GM12874 (cell line): ENCODE measurements around the gene FOSL2.

ENCODE experiments used
- CTCF ChIP-seq: IDR thresholded peaks from 2 replicates; pipeline ENCODE4 v1.5.1; 2011; ENCODE audit warnings: low read depth, mild to moderate bottlenecking, control low read depth, low read length, moderate library complexity; ENCODE audit not compliant: insufficient read depth

The FOSL2 gene

GRCh38 chr2:28377984-28378678 lies 14.5 kb upstream of the FOSL2 start:
- TF ChIP-seq CTCF: no peak

GRCh38 chr2:28378679-28379584 lies 13.7 kb upstream of the FOSL2 start:
- no peak for TF ChIP-seq CTCF

- no peak for TF ChIP-seq CTCF
Observed at GRCh38 chr2:28380219-28380618, 12.4 kb upstream of the FOSL2 start.

GRCh38 chr2:28381225-28382180 lies 11.2 kb upstream of the FOSL2 start:
- TF ChIP-seq CTCF: no peak

GRCh38 chr2:28382755-28383154 lies 9.9 kb upstream of the FOSL2 start:
- TF ChIP-seq CTCF: no peak

- no peak for TF ChIP-seq CTCF
Observed at GRCh38 chr2:28387082-28387960, 5.3 kb upstream of the FOSL2 start.
